GM10847 (cell line): Measurements from ENCODE around the gene TMEM258.

Source experiments
- POLR2A ChIP-seq: IDR thresholded peaks from 2 replicates; pipeline ENCODE4 v1.6.1; 2011; ENCODE audit not compliant: insufficient read length; ENCODE audit errors: extremely low read depth

Gene TMEM258

DNA sequence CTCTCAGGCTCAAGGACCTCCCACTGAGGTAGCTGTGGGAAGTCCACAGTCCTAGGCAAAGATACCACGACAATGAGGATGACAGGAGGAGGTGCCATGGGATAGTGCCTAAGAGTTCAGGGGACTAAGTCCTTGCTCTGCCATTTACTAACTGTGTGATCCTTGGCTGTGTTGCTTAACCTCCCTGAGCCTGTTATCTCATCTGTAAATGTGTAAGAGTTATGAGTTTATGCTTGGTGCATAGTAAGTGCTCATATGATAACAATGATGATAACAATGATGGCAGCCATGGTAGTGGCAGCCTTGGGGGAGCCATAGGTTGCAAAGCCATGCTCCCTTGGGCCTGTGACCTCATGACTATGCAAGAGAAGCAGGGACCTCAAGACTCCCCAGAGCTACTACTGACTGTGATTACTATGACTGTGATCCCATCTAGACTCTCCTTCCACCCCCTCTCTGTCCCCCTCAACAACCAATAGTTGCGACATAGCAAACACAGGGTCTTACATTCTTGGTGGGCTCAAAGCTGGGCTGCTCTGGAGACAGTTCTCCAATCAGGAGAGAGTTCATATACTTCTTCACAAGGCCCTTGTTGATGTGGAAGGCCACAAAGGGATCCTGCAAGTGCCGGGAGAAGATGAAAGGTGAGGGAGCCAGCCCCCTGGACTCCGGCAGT, 20.5 kb upstream of the TMEM258 start:
- no peak for TF ChIP-seq POLR2A

GRCh38 chr11:61811831-61812230, 19.4 kb upstream of the TMEM258 start:
- TF ChIP-seq POLR2A: no peak

DNA sequence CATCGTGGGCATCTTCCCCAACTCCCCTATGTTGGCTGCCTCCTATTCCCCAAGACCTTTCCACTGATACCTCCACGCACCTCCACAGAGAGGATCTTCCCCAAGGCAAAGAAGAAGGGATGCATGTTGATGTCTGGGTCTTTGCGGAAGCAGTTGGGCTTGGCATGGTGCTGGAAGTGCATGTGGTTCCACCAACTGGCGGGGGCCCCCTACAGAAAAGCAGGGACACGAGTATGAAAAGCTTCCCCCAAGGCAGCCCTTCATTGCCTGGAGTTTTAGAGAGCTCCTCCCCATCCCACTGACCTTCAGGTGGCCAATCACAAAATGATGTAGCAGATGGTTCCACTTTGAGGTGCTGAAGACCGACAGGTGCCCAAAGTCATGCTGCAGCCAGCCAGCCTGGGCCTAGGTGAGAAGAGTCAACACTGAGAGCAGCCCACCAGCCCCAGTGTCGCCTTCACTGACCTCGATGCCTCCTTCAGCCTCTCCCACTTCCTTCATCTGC, 18.3 kb upstream of the TMEM258 start:
- TF ChIP-seq POLR2A: no peak

GRCh38 chr11:61806785-61807184, 14.4 kb upstream of the TMEM258 start:
- TF ChIP-seq POLR2A: no peak

GRCh38 chr11:61805146-61805545, 12.7 kb upstream of the TMEM258 start:
- no peak for TF ChIP-seq POLR2A

DNA sequence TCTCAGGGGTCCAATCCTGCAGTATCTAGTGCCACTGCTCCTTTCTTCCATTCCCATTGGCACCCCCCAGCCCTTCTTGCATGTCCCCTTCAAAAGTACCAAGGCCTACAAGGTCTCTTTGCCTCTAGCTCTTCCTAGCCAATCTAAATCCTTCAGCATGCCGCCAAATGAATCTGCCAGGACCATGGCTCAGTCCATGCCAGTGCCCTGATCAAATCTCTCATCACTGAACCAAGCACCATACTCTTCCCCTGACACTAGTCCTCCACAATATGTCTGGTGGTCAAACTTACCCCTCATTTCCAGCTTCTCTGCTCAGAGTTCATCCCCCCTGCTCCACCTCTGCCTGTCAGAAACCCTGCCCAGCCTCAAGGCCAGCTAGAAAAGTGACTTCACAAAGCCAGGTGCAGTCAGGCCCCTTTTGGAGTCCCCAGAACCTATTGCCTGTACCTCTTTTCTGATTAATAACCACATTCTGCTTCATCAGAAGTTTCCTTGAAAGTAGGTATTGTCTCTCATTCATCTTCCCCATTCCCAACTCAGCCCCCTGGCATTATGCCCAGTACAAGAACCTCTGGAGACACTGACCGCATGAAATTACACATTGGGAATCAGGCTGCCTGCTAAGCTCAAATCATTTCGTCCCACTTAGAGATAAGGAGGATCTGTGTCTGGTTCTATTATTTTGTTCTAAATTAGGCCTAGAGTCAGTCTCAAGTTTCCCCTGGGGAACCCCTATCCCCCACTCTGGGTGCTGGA, 11.7 kb upstream of the TMEM258 start:
- TF ChIP-seq POLR2A: no peak

GRCh38 chr11:61802605-61803004, 10.2 kb upstream of the TMEM258 start:
- no peak for TF ChIP-seq POLR2A

DNA sequence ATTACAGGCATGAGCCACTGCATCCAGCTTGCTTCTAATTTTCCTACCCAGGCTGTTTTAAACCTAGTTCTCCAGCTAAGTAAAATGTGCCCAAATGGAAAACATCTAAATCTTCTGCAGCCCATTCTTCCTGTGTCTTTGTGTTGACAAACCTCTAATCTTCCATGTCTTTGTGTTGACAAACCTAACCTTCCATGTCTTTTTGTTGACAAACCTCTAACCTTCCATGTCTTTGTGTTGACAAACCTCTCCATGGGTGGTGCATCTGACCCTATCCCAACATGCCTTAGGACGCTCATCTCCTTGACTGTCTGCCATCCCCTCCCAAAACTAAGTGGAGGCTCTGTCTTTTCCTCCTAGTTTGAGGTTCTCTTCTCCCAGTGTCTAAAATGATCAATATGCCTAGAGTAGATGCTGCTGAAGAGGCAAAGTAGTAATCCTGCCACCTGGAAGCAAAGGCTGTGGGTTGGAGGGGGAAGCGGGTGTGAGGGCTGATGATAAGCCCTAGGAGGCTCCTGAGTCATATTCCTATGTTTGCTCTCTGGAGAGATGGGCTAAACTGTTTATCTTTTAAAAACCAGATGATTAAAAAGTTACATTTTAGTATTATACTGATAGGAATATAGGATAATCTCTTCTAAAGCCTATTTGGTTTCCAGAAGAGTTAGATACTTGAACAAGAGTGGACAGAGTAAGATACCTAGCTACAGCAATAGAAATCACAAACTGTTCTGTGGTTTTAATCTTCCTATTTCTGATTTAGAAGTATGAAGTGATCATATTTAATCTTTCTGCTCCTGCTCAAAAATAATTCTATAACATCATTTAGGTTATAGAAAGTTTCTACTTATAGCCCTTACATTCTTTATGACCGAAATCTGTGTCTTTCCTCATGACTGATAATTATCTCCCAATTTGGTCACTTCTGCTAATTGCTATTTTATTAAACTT, 8.2 kb upstream of the TMEM258 start:
- no peak for TF ChIP-seq POLR2A

DNA sequence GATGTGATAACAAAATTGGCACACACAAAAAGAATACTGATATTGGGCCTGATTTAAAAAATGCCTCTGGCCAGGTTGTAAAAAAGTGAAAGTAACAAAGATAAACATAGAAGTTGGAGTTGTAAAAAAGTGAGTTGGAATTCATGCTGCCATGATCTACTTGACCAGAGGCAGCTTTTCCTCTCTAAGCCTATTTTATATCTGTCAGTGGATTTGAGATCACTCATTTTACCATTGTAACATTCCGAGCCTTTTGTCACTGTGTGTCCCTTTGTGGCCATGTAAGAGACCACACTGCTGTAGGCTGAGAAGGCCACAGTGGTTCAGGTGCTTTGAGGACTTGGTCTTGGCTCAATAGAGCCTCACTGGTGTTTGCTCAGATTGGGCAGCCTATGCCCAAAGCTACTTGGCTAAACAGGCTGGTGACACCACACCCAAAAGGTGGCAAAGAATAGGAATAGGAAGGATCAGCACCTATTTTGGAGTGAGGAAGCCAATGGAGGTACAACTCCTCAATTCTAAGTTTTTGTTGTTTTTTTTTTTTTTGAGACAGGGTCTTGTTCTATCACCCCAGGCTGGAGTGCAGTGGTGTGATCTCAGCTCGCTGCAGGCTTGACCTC, 7.4 kb upstream of the TMEM258 start:
- no peak for TF ChIP-seq POLR2A

- TF ChIP-seq POLR2A: no peak
These were observed 5.0 kb upstream of the TMEM258 start for GRCh38 chr11:61797263-61797944.

GRCh38 chr11:61795876-61796526, 3.6 kb upstream of the TMEM258 start:
- TF ChIP-seq POLR2A: no peak

DNA sequence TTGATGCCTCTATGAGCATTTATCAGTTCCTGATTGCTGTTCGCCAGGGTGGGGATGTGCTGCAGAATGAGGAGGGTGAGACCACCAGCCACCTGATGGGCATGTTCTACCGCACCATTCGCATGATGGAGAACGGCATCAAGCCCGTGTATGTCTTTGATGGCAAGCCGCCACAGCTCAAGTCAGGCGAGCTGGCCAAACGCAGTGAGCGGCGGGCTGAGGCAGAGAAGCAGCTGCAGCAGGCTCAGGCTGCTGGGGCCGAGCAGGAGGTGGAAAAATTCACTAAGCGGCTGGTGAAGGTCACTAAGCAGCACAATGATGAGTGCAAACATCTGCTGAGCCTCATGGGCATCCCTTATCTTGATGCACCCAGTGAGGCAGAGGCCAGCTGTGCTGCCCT, 3.1 kb upstream of the TMEM258 start:
- TF ChIP-seq POLR2A: no peak

DNA sequence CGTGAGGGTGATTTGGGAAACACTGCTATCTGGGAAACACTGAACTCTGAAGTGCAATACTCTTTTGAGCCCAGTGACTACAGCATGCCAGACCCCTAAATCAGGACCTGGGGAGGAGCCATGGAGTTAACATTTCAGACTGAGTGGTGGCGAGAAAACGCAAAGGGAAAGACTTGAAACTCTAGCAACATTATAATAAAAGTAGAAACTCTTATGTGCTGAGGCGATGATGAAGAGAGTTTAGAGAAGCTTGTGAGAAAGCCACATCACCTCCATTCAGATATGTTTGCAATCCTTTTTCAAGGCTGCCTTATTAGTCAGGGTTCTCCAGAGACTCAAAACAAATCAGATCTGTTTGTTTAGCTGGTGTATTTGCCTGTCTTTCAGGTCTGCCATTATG, 2.2 kb upstream of the TMEM258 start:
- TF ChIP-seq POLR2A: no peak

DNA sequence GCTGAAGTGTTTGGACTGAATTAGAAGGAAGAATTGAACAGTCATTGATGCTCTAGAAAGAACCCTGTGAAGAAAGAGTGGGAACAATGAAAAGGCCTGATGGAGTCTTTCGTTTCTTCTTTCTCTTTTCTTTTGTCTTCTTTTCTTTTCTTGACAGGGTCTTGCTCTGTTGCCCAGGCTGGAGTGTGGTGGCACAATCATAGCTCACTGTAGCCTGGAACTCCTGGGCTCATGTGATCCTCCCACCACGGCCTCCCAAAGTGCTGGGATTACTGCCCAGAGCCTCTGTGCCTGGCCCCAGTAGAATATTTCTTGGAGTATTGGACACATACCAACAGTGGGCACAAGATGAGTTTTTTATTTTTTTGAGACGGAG, 1.4 kb upstream of the TMEM258 start:
- TF ChIP-seq POLR2A: no peak

GRCh38 chr11:61793083-61793828, 857 bp upstream of the TMEM258 start:
- TF ChIP-seq POLR2A: no peak
